ENCODE data around the gene SPG21.

Gene SPG21

DNA sequence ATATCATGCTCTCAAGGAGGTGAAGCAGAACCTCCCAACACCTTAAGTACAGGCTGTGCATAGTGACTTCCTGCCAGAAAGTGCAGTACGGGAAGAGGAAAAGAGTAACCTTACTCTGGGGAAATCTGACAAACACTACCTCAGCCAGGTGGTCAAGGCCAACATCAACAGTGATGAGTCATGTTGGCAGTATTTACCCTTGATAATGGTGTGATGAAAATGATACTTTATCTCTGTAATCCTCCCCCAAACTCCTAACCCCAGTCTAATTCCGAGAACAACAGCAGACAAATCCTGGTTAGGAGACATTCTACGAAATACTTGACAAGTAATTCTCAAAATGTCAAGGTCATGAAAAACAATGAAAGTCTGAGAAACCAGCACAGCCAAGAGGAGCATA, 51.5 kb downstream of the SPG21 start:
- no peak for DNase-seq (ENCODE audit: low read depth in 2 of 2)

GRCh38 chr15:64934023-64934422, 55.7 kb downstream of the SPG21 start:
- no peak for DNase-seq (ENCODE audit: low read depth in 2 of 2)

GRCh38 chr15:64931381-64931780, 58.3 kb downstream of the SPG21 start:
- no peak for DNase-seq (ENCODE audit: low read depth in 2 of 2)

DNA sequence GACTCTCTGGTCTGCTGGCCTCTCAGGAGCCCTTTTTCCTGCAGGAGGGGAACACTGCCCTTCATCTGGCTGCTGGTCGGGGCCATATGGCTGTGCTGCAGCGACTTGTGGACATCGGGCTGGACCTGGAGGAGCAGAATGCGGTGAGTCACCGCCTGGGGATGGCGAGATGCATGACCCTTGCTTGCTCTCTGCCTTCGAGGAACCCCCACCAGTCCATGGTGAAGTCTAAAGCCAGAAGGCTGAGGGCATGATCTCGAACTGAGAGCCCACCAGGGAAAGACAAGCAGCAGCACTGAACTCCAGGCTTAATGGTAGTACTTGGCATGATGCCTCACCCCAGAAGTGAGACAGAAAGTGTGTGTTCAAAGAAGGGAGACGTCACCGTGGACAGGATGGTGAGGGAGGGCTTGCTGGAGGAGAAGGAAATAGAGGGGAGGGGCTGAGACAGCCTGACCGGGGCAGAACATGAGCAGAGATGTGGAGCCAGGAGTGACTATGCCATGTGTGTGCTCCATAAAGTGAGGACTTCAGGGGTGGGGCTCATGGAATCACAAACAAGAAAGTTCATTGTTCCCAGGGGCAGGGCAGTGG, 58.8 kb downstream of the SPG21 start:
- no peak for DNase-seq (ENCODE audit: low read depth in 2 of 2)

DNA sequence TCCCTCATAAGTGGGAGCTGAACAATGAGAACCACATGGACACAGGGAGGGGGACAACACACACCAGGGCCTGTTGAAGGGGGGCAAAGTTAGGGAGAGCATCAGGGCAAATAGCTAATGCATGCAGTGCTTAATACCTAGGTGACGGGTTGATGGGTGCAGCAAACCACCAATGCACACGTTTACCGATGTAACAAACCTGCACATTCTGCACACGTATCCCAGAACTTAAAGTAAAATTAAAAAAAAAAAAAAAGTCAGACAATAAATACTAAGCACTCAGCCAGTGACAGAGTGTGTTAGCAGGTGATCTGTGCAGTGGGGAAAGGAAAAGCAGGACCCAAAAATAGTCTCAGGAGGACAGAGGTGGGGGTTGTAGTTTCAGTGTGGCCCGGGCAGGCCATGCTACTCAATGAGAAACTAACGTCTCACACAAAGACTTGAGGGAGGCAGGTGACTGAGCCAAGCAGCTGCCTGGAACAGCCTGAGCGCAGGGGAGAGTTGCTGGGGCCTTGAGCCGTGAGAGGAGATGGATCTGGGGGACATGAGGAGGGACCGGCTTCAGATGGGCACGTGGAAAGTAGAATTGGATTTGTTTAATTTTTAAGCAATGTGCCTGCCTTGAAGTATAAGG, 59.6 kb downstream of the SPG21 start:
- no peak for DNase-seq (ENCODE audit: low read depth in 2 of 2)

- no peak for DNase-seq (ENCODE audit: low read depth in 2 of 2)
Observed at GRCh38 chr15:64928626-64929220, 61.0 kb downstream of the SPG21 start.

GRCh38 chr15:64926661-64927060, 63.1 kb downstream of the SPG21 start:
- no peak for DNase-seq (ENCODE audit: low read depth in 2 of 2)

GRCh38 chr15:64925335-64926330, 64.1 kb downstream of the SPG21 start:
- no peak for DNase-seq (ENCODE audit: low read depth in 2 of 2)

GRCh38 chr15:64923546-64923945, 66.2 kb downstream of the SPG21 start:
- DNase-seq (ENCODE audit: low read depth in 2 of 2), result no peak

GRCh38 chr15:64921711-64922110, 68.0 kb downstream of the SPG21 start:
- DNase-seq (ENCODE audit: low read depth in 2 of 2), result no peak

DNA sequence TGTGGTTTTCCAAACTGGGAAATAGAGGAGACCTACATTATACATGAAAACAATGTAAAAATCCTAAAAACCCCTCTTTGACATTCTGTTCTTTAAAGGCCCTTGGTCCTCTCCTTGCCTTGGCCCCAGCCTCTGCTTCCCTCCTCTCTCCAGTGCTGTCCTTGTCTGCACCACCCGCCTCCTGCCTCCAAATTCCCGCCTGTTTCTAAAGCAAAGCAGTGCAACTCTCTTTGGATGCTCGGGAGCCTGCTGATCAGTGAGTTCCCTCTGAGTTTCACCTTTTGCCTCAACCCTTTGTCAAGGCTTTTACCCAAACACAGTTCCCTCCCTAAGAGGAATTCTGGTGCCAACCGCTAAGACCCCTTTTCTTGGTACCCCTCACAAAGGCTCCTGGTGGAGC, 70.0 kb downstream of the SPG21 start:
- no peak for DNase-seq (ENCODE audit: low read depth in 2 of 2)

DNA sequence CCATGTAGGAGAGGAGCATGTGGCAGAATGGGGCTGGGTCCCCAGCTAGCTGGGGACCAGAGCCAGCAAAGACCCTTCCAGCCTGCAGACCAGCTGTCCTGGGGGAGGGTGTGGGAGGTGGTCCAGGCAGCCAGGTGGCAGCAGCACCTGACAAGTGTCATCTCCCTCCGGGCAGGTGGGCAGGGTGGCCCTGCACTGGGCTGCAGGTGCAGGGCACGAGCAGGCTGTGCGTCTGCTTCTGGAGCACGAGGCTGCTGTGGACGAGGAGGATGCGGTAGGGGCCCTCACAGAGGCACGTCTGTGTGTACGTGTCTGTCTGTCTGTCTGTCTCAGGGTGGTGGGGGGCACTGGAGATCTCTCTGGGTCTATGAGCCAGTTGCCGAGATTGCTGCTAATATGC, 72.5 kb downstream of the SPG21 start:
- no peak for DNase-seq (ENCODE audit: low read depth in 2 of 2)

- DNase-seq (ENCODE audit: low read depth in 2 of 2), result no peak
Observed at GRCh38 chr15:64916365-64916764, 73.3 kb downstream of the SPG21 start.

GRCh38 chr15:64915518-64916227, 74.0 kb downstream of the SPG21 start:
- DNase-seq (ENCODE audit: low read depth in 2 of 2), result no peak
